Astrocyte of the cerebellum (primary cell): ENCODE measurements around the gene GTF2IRD2.
"Not testable (repeated sequence)": the region's sequence is repeated elsewhere in the genome, so short reads cannot be mapped to it uniquely, and the experiment has no call there.

Experiments
- DNase-seq: peaks from one replicate; pipeline ENCODE4 v3.0.0-alpha.2; 2011; ENCODE audit warnings: low read depth
- H3K4me3 ChIP-seq: 2 replicates; pipeline ENCODE4 v1.5.1; 2011; ENCODE audit warnings: mild to moderate bottlenecking, low read depth, low read length, moderate library complexity
- in situ Hi-C: cut with HindIII; loops from 2 replicates; pipeline ENCODE4 v1.10.0; 2017; ENCODE audit warnings: low sequenced_read_pairs

The GTF2IRD2 gene

DNA sequence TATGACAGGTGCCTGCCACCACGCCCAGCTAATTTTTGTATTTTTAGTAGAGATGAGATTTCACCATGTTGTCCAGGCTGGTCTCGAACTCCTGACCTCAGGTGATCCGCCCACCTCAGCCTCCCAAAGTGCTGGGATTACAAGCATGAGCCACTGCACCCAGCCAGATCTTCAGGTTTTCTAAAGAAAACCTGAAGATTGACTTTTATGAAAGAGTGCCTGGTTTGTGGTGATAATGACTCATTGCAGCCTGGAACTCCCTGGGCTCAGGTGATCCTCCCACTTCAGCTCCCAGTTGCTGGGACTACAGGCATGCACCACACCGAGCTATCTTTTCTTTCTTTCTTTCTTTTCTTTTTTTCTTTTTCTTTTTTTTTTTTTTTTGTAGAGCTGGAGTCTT lies 52.8 kb downstream of the GTF2IRD2 start:
- in situ Hi-C loops, H3K4me3 ChIP-seq, DNase-seq: not testable (repeated sequence)

DNA sequence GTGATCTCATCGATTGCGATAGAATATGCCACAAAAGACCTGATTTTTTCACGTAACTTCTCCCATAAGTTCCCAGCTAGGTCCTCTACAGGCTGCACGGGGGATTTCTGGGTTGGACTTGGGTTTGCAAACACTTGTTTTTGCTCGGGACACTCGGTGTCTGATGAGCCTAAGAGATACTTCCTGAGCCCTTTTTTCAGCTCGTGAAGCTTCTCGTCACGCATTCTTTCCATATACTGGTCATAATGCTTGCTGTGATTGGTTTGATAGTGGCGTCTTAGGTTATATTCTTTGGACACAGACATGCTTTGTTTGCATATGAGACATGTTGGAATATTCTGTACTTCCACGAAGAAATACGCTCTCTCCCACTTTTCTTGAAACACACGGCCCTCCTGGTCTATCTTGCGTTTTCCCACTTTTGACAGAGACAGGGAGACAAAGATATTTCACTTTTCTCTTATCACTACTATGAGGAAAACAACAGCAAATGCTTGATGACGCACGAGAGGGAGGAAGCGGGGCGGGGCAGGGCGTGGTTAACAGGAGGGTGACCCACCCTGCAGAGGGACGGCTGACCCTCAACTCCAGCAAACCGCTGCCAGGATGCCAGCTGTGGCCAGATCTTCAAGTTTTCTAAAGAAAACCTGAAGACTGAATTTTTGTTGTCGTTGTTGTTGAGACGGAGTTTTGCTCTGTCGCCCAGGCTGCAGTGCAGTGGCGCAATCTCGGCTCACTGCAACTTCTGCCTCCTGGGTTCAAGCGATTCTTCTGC lies 53.4 kb downstream of the GTF2IRD2 start:
- H3K4me3 ChIP-seq, in situ Hi-C loops, DNase-seq: not testable (repeated sequence)

DNA sequence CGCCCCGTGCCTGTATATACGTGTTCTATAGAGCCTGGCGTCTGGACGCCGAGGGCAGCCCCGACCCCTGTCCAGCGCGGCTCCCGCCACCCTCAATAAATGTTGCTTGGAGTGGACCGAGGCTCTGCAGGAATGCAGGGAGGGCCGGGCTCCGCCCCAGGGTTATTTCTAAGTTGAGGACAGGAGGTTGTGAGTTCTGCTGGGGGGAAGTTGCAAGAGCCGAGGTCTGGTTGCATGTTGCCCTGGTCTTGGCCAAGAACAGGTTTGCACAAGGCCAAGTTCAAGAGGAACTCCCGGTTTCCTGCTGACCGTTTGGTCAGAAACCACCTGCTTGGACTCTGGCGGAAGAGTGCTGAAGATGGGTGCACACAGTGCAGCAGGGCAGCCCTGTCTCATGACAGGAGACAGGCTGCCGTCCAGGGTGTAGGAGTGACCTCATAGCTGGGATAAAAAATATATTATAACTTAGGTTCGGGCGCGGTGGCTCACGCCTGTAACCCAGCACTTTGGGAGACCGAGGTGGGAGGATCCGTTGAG lies 62.1 kb downstream of the GTF2IRD2 start:
- in situ Hi-C loops, H3K4me3 ChIP-seq, DNase-seq: not testable (repeated sequence)

DNA sequence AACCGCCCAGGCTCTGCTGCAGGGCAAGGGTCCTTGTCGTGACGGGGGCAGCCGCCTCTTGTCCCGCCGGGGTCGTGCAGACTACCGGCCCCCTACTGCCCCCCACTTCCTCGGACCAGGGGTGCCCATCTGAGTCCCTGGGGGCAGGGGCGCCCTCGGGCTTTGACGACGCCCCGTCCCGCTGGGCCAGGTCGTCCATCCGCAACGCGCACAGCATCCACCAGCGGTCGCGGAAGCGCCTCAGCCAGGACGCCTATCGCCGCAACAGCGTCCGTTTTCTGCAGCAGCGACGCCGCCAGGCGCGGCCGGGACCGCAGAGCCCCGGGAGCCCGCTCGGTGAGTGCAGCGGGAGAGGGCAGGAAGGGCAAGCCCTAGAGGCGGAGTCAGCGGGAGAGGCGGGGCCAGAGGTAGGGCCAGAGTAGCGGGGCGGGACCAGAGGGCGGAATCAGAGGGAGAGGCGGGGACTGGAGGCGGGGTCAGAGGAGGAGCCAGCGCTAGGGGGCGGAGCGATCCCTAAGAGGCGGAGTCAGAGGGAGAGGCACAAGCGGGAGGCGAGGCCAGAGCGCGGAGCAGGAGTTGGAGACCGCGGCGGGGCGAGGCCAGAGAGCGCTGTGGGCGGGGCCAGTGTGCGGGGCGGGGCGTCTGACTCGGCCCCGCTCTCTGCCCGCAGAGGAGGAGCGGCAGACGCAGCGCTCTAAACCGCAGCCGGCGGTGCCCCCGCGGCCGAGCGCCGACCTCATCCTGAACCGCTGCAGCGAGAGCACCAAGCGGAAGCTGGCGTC lies 62.8 kb downstream of the GTF2IRD2 start:
- H3K4me3 ChIP-seq, result peak overlapping the region; percentile 19
- DNase-seq, in situ Hi-C loops: not testable (repeated sequence)

DNA sequence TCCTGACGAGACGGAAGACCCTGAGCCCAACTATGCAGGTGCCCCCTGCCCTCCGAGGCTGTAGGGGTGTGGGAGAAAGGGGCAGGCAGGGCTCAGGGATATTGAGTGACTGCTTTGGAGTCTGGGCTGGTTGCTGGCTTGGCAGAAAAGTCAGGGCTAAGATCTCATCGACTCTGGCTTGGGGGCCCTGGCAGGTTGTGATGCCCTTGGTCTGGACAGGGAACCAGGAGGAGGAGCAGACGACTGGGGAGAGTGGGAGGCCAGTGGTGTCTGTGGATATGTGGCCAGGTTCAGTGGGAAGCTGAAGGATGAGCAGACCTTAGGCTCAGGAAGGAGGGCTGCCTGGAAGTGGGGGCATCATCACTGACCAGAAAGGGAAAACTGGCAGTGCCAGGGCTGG lies 67.8 kb downstream of the GTF2IRD2 start:
- DNase-seq, in situ Hi-C loops, H3K4me3 ChIP-seq: not testable (repeated sequence)

DNA sequence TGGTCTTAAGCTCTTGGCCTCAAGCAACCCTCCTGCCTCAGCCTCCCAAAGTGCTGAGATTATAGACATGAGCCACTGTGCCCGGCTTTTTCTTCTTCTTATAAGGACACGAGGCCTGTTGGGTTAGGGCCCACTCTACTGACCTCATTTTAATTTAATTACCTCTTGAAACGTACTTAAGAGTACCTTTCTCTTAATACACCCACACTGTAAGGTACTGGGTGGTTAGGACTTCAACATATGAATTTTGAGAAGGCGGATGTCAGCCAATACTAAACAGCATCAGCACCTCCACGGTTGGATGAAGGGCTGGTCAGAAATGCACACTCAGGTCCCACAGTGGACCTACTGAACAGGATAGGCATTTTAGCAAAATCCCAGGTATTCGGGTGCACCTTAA lies 69.7 kb downstream of the GTF2IRD2 start:
- H3K4me3 ChIP-seq, DNase-seq, in situ Hi-C loops: not testable (repeated sequence)

DNA sequence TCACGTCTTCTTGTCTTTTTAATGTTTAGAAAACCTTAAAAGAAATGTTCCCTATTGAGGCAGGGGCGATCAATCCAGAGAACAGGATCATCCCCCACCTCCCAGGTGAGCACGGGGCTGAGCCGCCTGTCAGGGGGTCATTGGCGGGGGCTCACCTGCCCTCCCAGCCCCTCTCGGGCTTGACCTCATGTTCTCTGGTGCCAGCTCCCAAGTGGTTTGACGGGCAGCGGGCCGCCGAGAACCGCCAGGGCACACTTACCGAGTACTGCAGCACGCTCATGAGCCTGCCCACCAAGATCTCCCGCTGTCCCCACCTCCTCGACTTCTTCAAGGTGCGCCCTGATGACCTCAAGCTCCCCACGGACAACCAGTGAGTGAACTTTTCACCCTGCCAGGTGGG lies 72.4 kb downstream of the GTF2IRD2 start:
- H3K4me3 ChIP-seq, DNase-seq, in situ Hi-C loops: not testable (repeated sequence)

DNA sequence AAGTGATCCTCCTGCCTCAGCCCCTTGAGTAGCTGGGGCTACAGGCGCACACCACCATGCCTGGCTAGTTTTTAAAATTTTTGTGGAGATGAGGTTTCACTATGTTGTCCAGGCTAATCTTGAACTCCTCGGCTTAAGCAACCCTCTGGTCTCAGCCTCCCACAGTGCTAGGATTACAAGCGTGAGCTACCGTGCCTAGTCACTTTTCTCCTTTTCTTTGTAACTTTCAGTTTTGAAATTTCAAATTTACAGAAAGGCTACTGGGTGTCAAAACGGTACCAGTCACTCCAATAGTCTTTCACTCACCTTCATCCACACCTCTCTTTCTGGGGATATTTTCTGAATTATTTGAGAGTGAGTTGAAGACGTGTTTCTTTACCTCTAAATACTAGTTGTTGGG lies 76.3 kb downstream of the GTF2IRD2 start:
- DNase-seq, H3K4me3 ChIP-seq, in situ Hi-C loops: not testable (repeated sequence)

DNA sequence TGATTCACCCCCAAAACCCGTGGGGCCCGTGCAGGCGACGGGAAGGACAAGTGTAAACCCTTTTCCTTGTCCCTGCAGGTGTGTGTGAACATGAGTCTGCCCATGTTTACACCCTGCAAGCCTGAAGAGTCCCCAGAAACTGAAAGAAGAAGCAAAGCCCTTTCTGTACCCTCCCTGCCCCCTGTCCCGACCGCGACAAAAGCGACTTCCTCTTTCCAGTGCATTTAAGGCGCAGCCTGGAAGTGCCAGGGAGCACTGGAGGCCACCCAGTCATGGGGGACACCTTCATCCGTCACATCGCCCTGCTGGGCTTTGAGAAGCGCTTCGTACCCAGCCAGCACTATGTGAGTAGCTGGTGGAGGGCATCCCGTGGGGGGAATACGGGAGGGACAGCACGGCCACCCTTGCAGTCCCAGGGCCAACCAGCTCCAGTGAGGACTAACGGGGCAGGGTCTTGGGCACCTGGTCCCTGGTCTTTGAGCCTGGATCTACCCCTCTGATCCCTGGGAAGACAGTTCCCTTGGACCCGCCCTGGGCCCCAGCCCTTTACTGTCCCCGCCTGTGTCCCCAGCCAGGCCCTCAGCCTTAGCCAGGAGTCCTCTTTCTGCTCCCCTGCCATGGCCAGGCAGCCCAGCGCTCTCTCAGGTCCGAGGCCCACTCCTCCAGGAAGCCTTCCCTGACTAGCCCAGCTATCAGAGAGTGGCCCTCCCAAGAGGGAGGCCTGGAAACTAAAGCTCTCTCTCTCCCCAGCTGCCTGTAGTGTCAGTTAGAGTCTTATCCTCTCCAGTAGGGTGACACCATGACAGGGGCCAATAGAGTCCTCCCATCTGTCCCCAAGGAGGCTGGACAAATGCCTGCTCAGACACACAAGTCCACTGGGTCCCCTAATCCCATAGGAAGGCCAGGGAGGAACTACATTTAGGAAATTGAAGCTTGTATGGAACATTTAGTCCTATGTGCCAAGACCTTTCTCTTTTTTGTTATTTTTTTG lies 77.3 kb downstream of the GTF2IRD2 start, which contains the start of gene NCF1:
TSS of gene NCF1 (plus strand) at position 252 of the 991 bp plus-strand sequence. CDS start at position 273, 21 bp downstream.
- in situ Hi-C loops, H3K4me3 ChIP-seq, DNase-seq: not testable (repeated sequence)

DNA sequence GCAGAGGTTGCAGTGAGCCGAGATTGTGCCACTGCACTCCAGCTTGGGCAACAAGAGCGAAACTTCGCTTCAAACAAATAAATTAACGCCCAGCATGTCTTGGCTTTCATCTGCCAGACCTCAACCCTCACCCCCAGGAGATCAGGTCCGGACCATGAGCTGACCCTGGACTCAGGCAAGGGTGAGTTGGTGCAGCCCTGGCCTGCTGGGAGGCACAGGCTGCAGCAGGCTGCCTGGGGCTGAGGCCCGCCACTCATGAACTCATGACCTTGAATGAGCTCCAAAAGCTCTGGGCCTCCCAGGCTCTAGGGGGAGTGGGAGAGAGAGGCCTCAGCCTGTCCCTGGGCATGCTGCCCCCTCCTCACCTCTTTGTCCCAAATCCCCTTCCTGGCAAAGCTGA lies 79.3 kb downstream of the GTF2IRD2 start:
- H3K4me3 ChIP-seq, DNase-seq, in situ Hi-C loops: not testable (repeated sequence)

DNA sequence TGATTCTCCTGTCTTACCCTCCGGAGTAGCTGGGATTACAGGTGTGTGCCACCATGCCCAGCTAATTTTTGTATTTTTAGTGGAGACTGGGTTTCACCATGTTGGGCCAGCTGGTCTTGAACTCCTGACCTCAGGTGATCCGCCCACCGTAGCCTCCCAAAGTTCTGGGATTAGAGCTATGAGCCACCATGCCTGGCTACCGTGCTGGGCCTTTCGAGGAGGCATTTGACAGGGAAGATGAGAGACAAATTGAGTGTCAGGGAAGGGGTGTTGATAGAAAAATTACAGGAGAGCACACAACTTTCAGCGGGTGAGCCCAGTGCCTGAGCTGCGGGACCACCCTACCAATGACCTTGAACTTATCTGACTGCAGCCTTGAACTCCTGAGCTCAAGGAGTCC lies 81.3 kb downstream of the GTF2IRD2 start:
- H3K4me3 ChIP-seq, DNase-seq, in situ Hi-C loops: not testable (repeated sequence)

DNA sequence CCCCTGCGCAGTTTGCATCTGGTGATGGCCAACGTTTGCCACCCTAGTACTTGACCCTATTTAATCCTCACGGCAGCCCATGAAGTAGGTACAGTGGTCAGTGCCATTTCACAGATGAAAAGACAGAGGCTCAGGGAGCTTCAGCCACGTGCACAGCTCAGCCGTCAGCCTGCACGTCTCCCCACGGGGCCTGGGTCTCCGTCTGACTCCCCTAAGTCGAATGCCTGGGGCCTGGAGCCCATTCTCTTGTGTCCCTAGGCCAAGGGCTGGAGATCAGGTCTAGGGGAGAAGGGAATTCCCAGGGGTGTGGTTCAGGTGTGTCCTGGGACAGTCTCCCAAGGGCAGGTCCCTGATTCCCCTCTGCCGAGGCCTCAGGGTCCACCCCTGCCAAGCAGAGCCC lies 84.4 kb downstream of the GTF2IRD2 start:
- H3K4me3 ChIP-seq, DNase-seq, in situ Hi-C loops: not testable (repeated sequence)

DNA sequence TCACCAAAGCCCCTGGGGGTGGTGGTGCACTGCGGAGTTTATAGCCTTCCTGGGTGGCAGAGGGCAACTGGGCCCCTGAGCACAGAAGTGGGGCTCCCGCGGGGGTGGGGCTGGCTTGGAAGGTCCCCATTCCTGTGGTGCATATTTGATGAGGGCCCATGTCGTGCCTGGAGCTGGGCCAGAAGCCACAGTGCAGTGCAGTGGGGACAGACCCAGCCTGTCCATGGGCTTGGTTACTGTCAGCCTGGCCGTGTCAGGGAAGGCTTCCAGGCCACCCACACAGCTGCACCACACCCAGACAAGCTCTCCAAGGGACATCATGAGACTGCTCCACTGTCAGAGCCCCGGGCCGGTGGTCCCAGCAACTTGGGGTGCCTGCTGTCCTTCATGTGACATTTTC lies 84.9 kb downstream of the GTF2IRD2 start:
- DNase-seq, H3K4me3 ChIP-seq, in situ Hi-C loops: not testable (repeated sequence)

DNA sequence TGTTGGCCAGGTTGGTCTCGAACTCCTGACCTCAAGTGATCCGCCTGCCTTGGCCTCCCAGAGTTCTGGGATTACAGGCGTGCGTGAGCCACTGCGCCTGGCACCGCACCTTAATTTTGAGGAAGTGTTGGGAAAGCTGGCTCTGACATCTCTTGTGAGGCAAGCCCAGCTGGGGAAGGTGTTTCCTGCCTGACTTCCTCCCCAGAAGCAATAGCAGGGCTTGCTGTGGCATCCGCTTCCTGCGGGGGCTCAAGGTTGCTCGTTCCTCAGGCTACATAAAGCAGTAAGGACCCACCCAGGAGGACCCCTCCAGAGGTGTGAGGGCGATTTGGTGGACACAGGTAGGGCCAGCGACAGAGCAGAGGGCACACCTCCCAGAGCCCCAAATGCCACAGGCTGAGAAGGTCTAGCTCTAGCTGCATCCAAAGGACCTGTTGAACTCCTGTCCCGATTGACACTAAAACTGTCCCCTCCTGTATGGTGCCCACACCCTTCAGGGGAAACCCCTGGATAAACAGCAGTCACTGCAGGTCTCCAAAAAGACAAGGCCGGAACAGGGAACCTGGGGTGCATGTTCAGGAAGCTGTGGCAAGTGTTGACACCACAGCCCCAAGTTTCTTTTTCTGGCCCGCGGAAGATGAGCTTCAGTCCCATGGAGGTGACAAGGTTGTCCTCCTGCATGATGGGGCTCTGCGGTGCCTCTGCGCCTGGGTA lies 86.0 kb downstream of the GTF2IRD2 start:
- in situ Hi-C loops, DNase-seq: not testable (repeated sequence)

DNA sequence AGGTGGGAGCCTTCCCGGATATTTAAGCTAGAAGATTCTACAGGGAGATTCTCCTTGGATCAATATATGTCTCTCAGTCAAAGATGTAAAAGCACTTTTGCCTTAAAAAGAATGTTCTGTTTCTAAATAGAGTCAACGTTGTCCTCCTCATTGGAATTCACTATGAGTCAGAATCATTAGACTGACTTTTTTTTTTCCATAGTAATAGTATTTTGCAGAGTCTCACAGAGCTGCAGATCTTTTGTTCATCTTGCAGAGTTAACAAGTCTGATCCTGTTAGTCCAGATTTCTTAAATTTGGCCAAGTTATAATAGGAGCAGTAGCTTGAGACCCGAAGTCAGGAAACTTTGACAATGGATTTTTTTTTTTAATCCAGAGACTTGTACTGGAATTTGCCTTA lies 92.4 kb downstream of the GTF2IRD2 start:
- H3K4me3 ChIP-seq, DNase-seq, in situ Hi-C loops: not testable (repeated sequence)

More for the DNA sequence above, 86.0 kb downstream of the GTF2IRD2 start:
- not testable (repeated sequence) for H3K4me3 ChIP-seq

DNA sequence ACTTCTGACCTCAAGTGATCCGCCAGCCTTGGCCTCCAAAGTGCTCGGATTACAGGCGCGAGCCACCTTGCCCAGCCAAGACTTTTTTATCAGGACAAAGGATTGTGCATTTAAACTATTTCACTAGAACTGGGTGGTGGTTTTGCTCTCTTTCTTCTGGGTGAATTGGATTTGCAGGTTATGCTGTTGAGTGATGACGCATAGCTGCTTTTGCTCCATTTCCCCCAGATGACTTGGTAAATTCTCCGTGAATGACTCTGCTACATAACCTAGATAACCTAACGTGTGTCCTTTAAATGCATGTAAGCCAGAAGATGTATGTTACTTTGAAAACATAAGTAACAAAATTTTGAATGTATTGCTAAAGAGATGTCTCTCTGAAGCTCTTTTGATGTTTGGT lies 93.1 kb downstream of the GTF2IRD2 start:
- in situ Hi-C loops, H3K4me3 ChIP-seq, DNase-seq: not testable (repeated sequence)
